Liver (tissue), 9 donors: Measurements from ENCODE around the gene USO1. TPM values are rescaled to one million over a fixed set of nuclear protein-coding genes. Genes with fewer than 3 reads are reported as not detected.

ENCODE experiments used
- DNase-seq: peaks from one replicate; pipeline ENCODE4 v3.0.0-alpha.2; 2017; ENCODE audit warnings: low spot score
- H3K27ac ChIP-seq, 2 donors: one replicate each; pipeline ENCODE4 v1.7.0; 2013; ENCODE audit warnings: inconsistent platforms in 2 of 2, low read length in 2 of 2, control low read depth in 1 of 2, low read depth in 1 of 2, mild to moderate bottlenecking in 1 of 2
- H3K27me3 ChIP-seq, 4 donors: one replicate each; pipeline versions ENCODE4 v1.6.1 to v1.7.0; 2013; ENCODE audit warnings: low read length in 3 of 4, inconsistent platforms in 1 of 4, mild to moderate bottlenecking in 1 of 4, moderate library complexity in 1 of 4; ENCODE audit not compliant: control insufficient read depth in 4 of 4, insufficient read depth in 4 of 4
- H3K36me3 ChIP-seq, 4 donors: one replicate each; pipeline versions ENCODE4 v1.6.1 to v1.7.0; 2013; ENCODE audit warnings: low read length in 3 of 4, mild to moderate bottlenecking in 3 of 4, low read depth in 1 of 4, moderate library complexity in 1 of 4; ENCODE audit not compliant: control insufficient read depth in 4 of 4, insufficient read depth in 3 of 4
- H3K4me1 ChIP-seq, 4 donors: one replicate each; pipeline versions ENCODE4 v1.6.1 to v1.7.0; 2013; ENCODE audit warnings: low read length in 3 of 4, mild to moderate bottlenecking in 3 of 4, moderate library complexity in 1 of 4; ENCODE audit not compliant: control insufficient read depth in 4 of 4, insufficient read depth in 4 of 4
- H3K4me3 ChIP-seq, 3 donors: one replicate each; pipeline versions ENCODE4 v1.6.1 to v1.7.0; 2013; ENCODE audit warnings: low read length in 3 of 3, control low read depth in 1 of 3, low read depth in 1 of 3, mild to moderate bottlenecking in 1 of 3
- H3K9ac ChIP-seq, 2 donors: one replicate each; pipeline ENCODE4 v1.7.0; 2013; ENCODE audit warnings: low read length in 2 of 2, mild to moderate bottlenecking in 2 of 2, moderate library complexity in 2 of 2, control low read depth in 1 of 2, low read depth in 1 of 2
- H3K9me3 ChIP-seq, 4 donors: one replicate each; pipeline versions ENCODE4 v1.6.1 to v1.7.0; 2013; ENCODE audit warnings: low read length in 3 of 4; ENCODE audit not compliant: control insufficient read depth in 4 of 4
- ATF3 ChIP-seq: IDR thresholded peaks from 2 replicates; pipeline ENCODE4 v1.6.1; 2016; ENCODE audit warnings: antibody characterized with exemption
- EGR1 ChIP-seq, 2 donors: IDR thresholded peaks; 2 replicates each; pipeline ENCODE4 v1.6.1; 2016 to 2018; ENCODE audit warnings: antibody characterized with exemption in 2 of 2, low read depth in 2 of 2
- FOXA1 ChIP-seq: IDR thresholded peaks from 2 replicates; pipeline ENCODE4 v1.6.1; 2016; ENCODE audit warnings: antibody characterized with exemption
- FOXA2 ChIP-seq: IDR thresholded peaks from 2 replicates; pipeline ENCODE4 v1.6.1; 2016; ENCODE audit warnings: antibody characterized with exemption
- GABPA ChIP-seq, 2 donors: IDR thresholded peaks in 1 of 2; conservative IDR thresholded peaks in 1 of 2; 2 replicates each; pipeline ENCODE4 v1.6.1; 2016; ENCODE audit warnings: antibody characterized with exemption in 2 of 2, mild to moderate bottlenecking in 1 of 2, moderate library complexity in 1 of 2
- HNF4A ChIP-seq, 2 donors: conservative IDR thresholded peaks; 2 replicates each; pipeline ENCODE4 v1.6.1; 2016; ENCODE audit warnings: antibody characterized with exemption in 2 of 2, mild to moderate bottlenecking in 2 of 2
- HNF4G ChIP-seq: IDR thresholded peaks from 2 replicates; pipeline ENCODE4 v1.6.1; 2016; ENCODE audit warnings: antibody characterized with exemption
- JUND ChIP-seq, 2 donors: IDR thresholded peaks; 2 replicates each; pipeline ENCODE4 v1.6.1; 2016; ENCODE audit warnings: antibody characterized with exemption in 2 of 2
- NR2F2 ChIP-seq: IDR thresholded peaks from 2 replicates; pipeline ENCODE4 v1.6.1; 2016; ENCODE audit warnings: antibody characterized with exemption
- RAD21 ChIP-seq, 2 donors: IDR thresholded peaks; 2 replicates each; pipeline ENCODE4 v1.6.1; 2016; ENCODE audit warnings: antibody characterized with exemption in 2 of 2, mild to moderate bottlenecking in 2 of 2
- REST ChIP-seq: IDR thresholded peaks from 2 replicates; pipeline ENCODE4 v1.6.1; 2016; ENCODE audit warnings: antibody characterized with exemption, mild to moderate bottlenecking
- RXRA ChIP-seq, 2 donors: IDR thresholded peaks; 2 replicates each; pipeline ENCODE4 v1.6.1; 2017 to 2018; ENCODE audit warnings: antibody characterized with exemption in 2 of 2, mild to moderate bottlenecking in 1 of 2
- SP1 ChIP-seq: IDR thresholded peaks from 2 replicates; pipeline ENCODE4 v1.6.1; 2018; ENCODE audit warnings: antibody characterized with exemption, mild to moderate bottlenecking
- TAF1 ChIP-seq: conservative IDR thresholded peaks from 2 replicates; pipeline ENCODE4 v1.6.1; 2016; ENCODE audit warnings: antibody characterized with exemption, mild to moderate bottlenecking
- ZBTB33 ChIP-seq: IDR thresholded peaks from 2 replicates; pipeline ENCODE4 v1.6.1; 2016; ENCODE audit warnings: antibody characterized with exemption
- WGBS: extraction: QIAGEN DNeasy Blood & Tissue Kit; methylation state at CpG from one replicate; pipeline ENCODE4 v1.1.7; 2013; 5-methylcytosine and 5-hydroxymethylcytosine counted together
- polyA plus RNA-seq, 2 donors: library from polyadenylated mRNA; stranded (reverse) in 1 of 2; unstranded in 1 of 2; fragments of 200-250 nt in 1 of 2; fragments of >200 nt in 1 of 2; fragmentation: Nextera tagmentation in 1 of 2; extraction: Ambion mirVana in 1 of 2; gene quantifications; one replicate each; pipeline versions ENCODE4 v1.2.1 to v1.2.3, GENCODE V29; 2013 to 2015
- total RNA-seq, 2 donors: library from RNA; depleted of rRNA; stranded (reverse); fragments of >200 nt; gene quantifications; one replicate each; pipeline ENCODE4 v1.2.3, GENCODE V29; 2014
- donor health status: healthy.
- donor health status: healthy.
- donor health status: healthy.
- donor health status: healthy.
- donor health status: healthy.

The USO1 gene
- total and polyA plus RNA-seq, 4 donors = 18.4 to 77.0 (median 39.5) TPM

- DNase-seq = no peak
- Histone ChIP-seq H3K9me3 (no peaks in the 10 kb centered on the region), H3K4me3 (no peak overlapping the region), H3K27me3 (no peaks in the 10 kb centered on the region), H3K9ac (no peak overlapping the region), H3K36me3 (no peaks in the 10 kb centered on the region), H3K4me1 (peaks cover 0 to 7% (median 0%) of the 10 kb centered on the region in 4 donors), H3K27ac (no peak overlapping the region)
- TF ChIP-seq ZBTB33 (no peak), FOXA2 (no peak), REST (no peak), NR2F2 (no peak), ATF3 (no peak), RAD21 (IDR thresholded peaks at IDR 0.05) (no peak)
- WGBS = 96% methylated on average over 2 of the region's 2 CpGs
These were observed 11.1 kb downstream of the USO1 start for GRCh38 chr4:75735525-75735924.

- DNase-seq = no peak
- no peaks in the 10 kb centered on the region for H3K27me3 ChIP-seq
- no peak overlapping the region for H3K9ac ChIP-seq
- TF ChIP-seq TAF1 (no peak), HNF4G (peak; percentile 28), RXRA (IDR thresholded peaks at IDR 0.05) (peak in 1 of 2 donors; percentile 28), HNF4A (conservative IDR thresholded peaks at IDR 0.05) (peak; percentile 47 to 73)
- H3K27ac ChIP-seq = no peak overlapping the region
- WGBS = 33% methylated on average over 2 of the region's 2 CpGs
- peaks cover 0 to 7% (median 0%) of the 10 kb centered on the region in 4 donors for H3K4me1 ChIP-seq
- H3K36me3 ChIP-seq = no peaks in the 10 kb centered on the region
- no peaks in the 10 kb centered on the region for H3K9me3 ChIP-seq
- no peak overlapping the region for H3K4me3 ChIP-seq
These were observed 12.5 kb downstream of the USO1 start for GRCh38 chr4:75736862-75737261.

GRCh38 chr4:75737398-75737797 is 13.0 kb downstream of the USO1 start:
- H3K36me3 ChIP-seq = no peaks in the 10 kb centered on the region
- H3K9me3 ChIP-seq = no peaks in the 10 kb centered on the region
- H3K9ac ChIP-seq = no peak overlapping the region
- no peak for TF ChIP-seq FOXA1
- no peak for TF ChIP-seq JUND (IDR thresholded peaks at IDR 0.05)
- TF ChIP-seq RXRA (IDR thresholded peaks at IDR 0.05) = no peak
- TF ChIP-seq ZBTB33 = no peak
- no peak for TF ChIP-seq FOXA2
- TF ChIP-seq EGR1 (IDR thresholded peaks at IDR 0.05; ENCODE audit: low read depth in 2 of 2) = no peak
- TF ChIP-seq GABPA (IDR thresholded peaks at IDR 0.05 in 1 of 2, conservative IDR thresholded peaks at IDR 0.05 in 1 of 2) = no peak
- TF ChIP-seq HNF4G = no peak
- TF ChIP-seq SP1 = no peak
- H3K4me1 ChIP-seq = peaks cover 0 to 7% (median under 1%) of the 10 kb centered on the region in 4 donors
- no peak for DNase-seq
- H3K27ac ChIP-seq = no peak overlapping the region
- H3K4me3 ChIP-seq = no peak overlapping the region
- WGBS = 95% methylated on average over 2 of the region's 2 CpGs
- no peaks in the 10 kb centered on the region for H3K27me3 ChIP-seq
